HFF-Myc (cell line): ENCODE measurements around the gene VGF.

Experiments used
- DNase-seq: peaks from one replicate; pipeline ENCODE4 v3.0.0-alpha.2; 2011; ENCODE audit warnings: low read depth; ENCODE audit errors: extremely low read depth
- H3K4me3 ChIP-seq: replicated peaks from 2 replicates; pipeline ENCODE4 v1.5.1; 2011; ENCODE audit warnings: low read depth, mild to moderate bottlenecking, control low read depth, low read length
- TF ChIP-seq, protein P1 (sequence below): IDR thresholded peaks from 2 replicates; pipeline ENCODE4 v1.5.1; 2012; ENCODE audit warnings: mild to moderate bottlenecking, low read depth, low read length, control low read depth; ENCODE audit errors: missing control alignments

The VGF gene

DNA sequence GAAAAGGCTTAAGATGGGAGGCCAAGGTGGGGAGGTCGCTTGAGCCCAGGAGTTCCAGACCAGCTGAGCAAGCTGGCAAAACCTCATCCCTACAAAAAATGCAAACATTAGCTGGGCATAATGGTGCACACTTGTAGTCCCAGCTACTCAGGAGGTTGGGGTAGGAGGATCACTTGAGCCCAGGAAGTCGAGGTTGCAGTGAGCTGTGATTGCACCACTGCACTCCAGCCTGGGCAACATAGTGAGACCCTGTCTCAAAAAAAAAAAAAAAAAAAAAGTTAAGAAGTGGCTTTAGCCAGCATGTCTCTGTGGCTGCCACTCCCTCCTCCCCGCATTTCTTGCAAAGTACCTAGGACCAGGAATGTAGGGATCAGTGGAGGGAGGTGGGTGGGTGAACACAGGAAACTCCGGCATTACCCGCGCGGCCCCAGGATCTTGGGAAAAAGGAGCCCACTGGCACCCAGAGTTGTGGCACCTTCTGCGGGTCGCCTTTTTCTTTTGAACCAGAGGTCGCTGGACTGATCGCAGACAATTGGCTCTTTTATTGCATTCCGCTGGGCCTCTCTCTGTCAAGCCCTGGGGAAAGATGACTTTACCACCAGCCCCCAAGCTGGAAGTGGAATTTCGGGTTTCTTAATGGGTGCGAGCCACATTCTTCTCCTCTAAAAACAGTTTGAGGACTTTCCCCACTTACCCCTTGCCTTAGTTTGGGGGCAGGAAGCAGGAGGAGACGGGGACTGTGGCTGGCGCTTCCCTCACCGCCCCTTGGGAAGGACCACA, 3.5 kb downstream of the VGF start:
- peak overlapping the region; percentile 54 for H3K4me3 ChIP-seq
- TF ChIP-seq, protein P1, sequence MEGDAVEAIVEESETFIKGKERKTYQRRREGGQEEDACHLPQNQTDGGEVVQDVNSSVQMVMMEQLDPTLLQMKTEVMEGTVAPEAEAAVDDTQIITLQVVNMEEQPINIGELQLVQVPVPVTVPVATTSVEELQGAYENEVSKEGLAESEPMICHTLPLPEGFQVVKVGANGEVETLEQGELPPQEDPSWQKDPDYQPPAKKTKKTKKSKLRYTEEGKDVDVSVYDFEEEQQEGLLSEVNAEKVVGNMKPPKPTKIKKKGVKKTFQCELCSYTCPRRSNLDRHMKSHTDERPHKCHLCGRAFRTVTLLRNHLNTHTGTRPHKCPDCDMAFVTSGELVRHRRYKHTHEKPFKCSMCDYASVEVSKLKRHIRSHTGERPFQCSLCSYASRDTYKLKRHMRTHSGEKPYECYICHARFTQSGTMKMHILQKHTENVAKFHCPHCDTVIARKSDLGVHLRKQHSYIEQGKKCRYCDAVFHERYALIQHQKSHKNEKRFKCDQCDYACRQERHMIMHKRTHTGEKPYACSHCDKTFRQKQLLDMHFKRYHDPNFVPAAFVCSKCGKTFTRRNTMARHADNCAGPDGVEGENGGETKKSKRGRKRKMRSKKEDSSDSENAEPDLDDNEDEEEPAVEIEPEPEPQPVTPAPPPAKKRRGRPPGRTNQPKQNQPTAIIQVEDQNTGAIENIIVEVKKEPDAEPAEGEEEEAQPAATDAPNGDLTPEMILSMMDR, result no peak
- DNase-seq, result no peak

DNA sequence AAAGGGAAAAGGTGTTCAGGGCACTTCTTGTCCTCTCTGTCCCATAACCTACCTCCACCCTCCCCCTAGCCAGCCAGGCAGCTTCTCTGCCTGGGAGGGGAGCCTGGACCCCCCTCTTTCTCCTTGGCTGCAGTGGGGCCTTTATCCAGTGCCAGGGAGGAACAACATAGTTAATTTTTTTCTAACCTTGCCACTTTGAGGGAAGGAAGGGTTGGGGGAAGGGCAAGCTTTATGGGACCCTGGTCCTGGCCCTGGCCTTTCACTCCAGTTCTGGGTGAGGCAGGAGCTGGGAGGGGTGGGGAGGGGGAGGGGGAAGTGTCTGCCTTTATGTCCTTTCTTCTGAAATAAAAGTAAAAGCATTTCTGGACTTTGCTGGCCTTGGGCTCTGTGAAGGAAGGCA, 4.5 kb downstream of the VGF start:
- no peak overlapping the region for H3K4me3 ChIP-seq
- TF ChIP-seq, protein P1, result no peak
- no peak for DNase-seq

DNA sequence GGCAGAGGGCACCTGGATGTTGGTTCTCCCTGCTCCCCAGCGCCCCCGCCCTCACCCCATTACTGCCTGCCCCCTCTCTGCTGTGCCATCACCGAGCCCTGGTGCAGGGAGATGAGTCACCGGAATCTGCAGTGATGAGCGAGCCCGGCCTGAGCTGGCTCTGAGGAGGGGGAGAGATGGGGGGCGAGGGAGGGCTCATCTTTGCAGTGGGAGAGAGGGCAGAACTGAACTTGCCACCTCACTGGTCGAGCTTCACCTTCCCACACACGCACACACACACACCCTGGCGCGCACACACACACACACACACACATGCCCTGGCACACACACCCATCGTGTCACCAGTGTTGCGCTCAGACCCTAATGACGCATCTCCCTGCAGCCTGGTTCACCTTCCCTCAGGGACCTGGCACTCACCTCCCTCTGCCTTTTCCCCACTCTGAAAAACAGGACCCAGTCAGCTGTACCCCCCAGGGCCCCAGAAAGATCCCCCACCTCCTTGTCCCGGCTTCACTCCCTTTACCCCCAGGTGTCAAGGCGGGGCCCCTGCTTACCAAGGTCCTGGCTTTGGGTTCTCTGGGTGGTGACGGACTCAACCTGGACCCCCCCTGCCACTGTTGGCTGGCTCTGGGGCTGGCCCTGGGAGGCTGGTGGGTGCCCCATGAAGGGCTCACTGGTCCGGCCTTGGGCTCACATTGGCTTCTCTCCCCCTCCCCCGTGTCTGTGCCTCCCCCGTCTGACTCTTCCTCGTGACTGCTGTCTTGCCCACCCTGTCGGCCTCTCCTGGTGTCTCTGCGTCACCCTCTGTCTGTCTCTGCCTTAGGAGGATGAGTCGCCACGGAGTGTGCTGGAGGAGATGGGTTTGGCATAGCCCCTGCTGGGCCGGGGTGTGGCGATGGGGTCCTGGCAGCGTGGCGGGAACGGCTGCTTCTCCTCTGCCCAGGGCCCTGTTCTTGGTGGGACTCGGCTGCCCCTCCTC, 5.4 kb downstream of the VGF start:
- no peak overlapping the region for H3K4me3 ChIP-seq
- DNase-seq, result no peak

DNA sequence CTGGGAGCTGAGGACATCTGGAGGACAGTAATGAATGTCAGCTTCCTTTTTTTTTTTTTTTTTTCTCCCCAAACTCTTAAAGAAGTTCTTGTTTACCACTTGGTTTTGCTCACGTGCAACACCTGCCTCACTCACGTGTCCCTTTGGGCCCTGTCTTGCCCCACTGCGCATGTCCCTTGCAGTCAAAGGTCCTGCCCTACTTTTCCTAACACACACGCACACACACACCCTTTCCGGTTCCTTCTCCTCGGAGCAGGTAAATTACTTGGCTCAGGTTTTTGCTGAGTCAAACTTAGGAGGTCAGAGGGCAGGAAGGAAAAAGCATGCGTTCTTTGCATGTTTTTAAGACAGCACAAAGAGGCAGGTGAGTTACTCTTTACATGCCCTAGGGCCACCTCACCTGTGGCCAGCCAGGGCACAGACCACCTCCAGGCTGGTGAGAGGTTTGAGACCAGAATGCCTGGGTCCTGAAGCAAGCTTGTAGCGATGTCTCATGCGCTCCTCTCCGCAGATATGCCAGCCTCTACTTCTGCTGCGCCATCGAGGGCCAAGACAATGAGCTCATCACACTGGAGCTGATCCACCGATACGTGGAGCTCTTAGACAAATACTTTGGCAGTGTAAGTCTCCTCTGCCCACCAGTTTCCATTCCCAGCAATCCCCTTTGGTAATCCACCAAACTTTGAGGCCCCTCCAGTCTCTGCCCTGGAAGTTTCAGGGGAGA, 8.3 kb downstream of the VGF start:
- DNase-seq, result no peak
- H3K4me3 ChIP-seq, result no peak overlapping the region
- TF ChIP-seq, protein P1, result no peak

More for the DNA sequence above, 5.4 kb downstream of the VGF start:
- TF ChIP-seq, protein P1, result no peak

DNA sequence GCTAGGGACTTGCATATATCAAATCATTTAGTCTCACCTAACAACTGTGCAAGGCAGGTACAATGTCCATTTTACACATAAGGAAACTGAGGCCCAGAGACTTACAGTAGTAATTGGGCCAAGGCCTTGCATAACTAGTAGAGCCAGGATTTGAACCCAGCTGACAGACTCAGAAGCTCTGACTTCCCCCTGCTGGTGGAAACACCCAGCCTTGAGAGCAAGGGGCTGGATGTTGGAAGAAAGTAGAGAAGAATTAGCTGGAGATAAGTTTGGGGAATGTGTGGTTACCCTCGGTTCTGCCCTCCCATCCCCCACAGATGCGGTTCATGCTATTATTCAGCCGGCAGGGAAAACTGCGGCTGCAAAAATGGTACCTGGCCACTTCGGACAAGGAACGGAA, 9.1 kb downstream of the VGF start:
- no peak overlapping the region for H3K4me3 ChIP-seq
- no peak for DNase-seq
- TF ChIP-seq, protein P1, result peak; percentile 48

DNA sequence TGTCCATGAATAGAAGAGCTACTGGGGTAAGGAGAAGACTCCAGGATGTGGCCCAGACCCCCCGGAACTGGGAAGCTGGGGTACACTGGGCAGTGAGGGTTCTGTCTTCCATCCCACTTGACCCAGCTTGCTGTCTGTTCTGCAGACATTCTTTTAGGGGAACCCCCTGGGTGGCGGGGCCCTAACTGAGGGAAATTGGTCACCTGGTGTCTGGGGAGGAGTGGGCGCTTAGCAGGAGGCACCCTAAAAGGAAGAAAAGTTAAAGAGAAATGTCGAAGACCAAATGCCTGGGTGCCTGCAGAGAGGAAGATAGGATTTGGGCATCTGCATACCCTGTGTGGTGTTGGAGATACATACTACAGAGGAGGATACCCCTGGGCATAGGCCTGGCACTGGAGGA, 10.1 kb downstream of the VGF start:
- peak overlapping the region; percentile 73 for H3K4me3 ChIP-seq
- DNase-seq, result no peak
- TF ChIP-seq, protein P1, result no peak
